Spleen (tissue), 7 donors: ENCODE measurements around the gene VSTM4.

Experiments used
- CTCF ChIP-seq, 11 experiments: fragments of 200-600 bp in 7 of 11; fragments of 450-650 bp in 4 of 11; sonication (generic) in 4 of 11; IDR thresholded peaks in 8 of 11; conservative IDR thresholded peaks in 3 of 11; 1 replicate in 7 of 11; 2 replicates in 4 of 11; pipeline versions ENCODE4 v1.4.0 to v1.8.0; 2016 to 2021; ENCODE audit warnings: antibody characterized with exemption in 11 of 11, inconsistent platforms in 4 of 11, mild to moderate bottlenecking in 1 of 11
- POLR2A ChIP-seq, 3 donors: fragments of 450-650 bp; IDR thresholded peaks; one replicate each; pipeline ENCODE4 v1.5.1; 2017; ENCODE audit warnings: antibody characterized with exemption in 3 of 3, mild to moderate bottlenecking in 1 of 3
- POLR2AphosphoS5 ChIP-seq, 3 donors: sonication (generic); formaldehyde crosslinking; IDR thresholded peaks; one replicate each; pipeline ENCODE4 v1.5.1; 2017; ENCODE audit warnings: antibody characterized with exemption in 3 of 3
- donor health status: DM: no; HTN: no; CAD: no; lungs with moderate emphysema.
- donor health status: DM: no; HTN: no; CAD: no.
- donor health status: DM: no; HTN: no; CAD: no.

DNA sequence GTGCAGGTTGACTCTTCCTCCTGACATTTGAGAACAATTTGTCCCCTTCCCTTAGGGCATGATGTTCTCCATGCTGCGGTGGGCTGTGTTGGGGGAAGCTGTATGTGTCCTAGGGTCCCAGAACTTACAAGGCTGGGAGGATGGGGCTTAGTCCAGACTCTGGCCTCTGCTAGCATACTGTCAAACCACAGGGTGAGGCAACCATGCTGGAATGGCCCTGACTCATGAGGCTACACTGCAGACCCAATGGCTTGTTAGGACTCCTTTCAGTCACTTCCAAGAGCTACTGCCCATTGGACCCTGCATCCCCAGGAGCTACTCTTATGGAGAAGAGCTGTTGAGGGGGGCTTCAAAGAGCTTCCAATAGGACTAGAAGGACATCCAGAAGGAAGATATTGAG is 38.6 kb upstream of the VSTM4 start:
- TF ChIP-seq CTCF (IDR thresholded peaks at IDR 0.05 in 8 of 11, conservative IDR thresholded peaks at IDR 0.05 in 3 of 11), result no peak
- no peak for TF ChIP-seq POLR2A (IDR thresholded peaks at IDR 0.05)
- TF ChIP-seq POLR2AphosphoS5 (IDR thresholded peaks at IDR 0.05), result no peak
